DOHH2 (cell line): Measurements from ENCODE around the gene IFNLR1.

Experiments used
- H3F3A ChIP-seq: fragments of 200-600 bp; sonication (generic), shearing (Covaris generic); 2 replicates; pipeline ENCODE4 v1.6.0; 2016; ENCODE audit warnings: antibody characterized with exemption, mild to moderate bottlenecking; ENCODE audit not compliant: control insufficient read depth, insufficient read depth
- H3K27ac ChIP-seq: fragments of 200-600 bp; sonication (generic); 2 replicates; pipeline ENCODE4 v1.5.1; 2014; ENCODE audit warnings: low read depth, mild to moderate bottlenecking, low read length, moderate library complexity
- H3K27me3 ChIP-seq: fragments of 200-600 bp; sonication (generic); 2 replicates; pipeline ENCODE4 v1.6.1; 2014; ENCODE audit warnings: mild to moderate bottlenecking, low read length, mixed read lengths; ENCODE audit not compliant: control insufficient read depth
- H3K36me3 ChIP-seq: fragments of 200-600 bp; sonication (generic); 2 replicates; pipeline ENCODE4 v1.6.1; 2014; ENCODE audit warnings: mild to moderate bottlenecking, low read length, moderate library complexity, mixed read lengths; ENCODE audit not compliant: control insufficient read depth
- H3K4me1 ChIP-seq: fragments of 200-600 bp; sonication (generic); 2 replicates; pipeline ENCODE4 v1.6.1; 2014; ENCODE audit warnings: mild to moderate bottlenecking, low read length, mixed read lengths; ENCODE audit not compliant: control insufficient read depth
- H3K4me2 ChIP-seq: fragments of 200-600 bp; sonication (generic); 2 replicates; pipeline ENCODE4 v1.6.0; 2014; ENCODE audit warnings: mild to moderate bottlenecking, low read length, moderate library complexity
- H3K4me3 ChIP-seq: fragments of 200-600 bp; sonication (generic); 2 replicates; pipeline ENCODE4 v1.5.1; 2014; ENCODE audit warnings: mild to moderate bottlenecking, low read length, mixed read lengths
- H3K79me2 ChIP-seq: fragments of 200-600 bp; sonication (generic); 2 replicates; pipeline ENCODE4 v1.6.1; 2014; ENCODE audit warnings: mild to moderate bottlenecking, low read length, mixed read lengths; ENCODE audit not compliant: control insufficient read depth
- H3K9me2 ChIP-seq: fragments of 200-600 bp; sonication (generic); replicated peaks from 2 replicates; pipeline ENCODE4 v1.6.1; 2014; ENCODE audit warnings: mild to moderate bottlenecking, low read length, mixed read lengths; ENCODE audit not compliant: control insufficient read depth
- H3K9me3 ChIP-seq: fragments of 200-600 bp; sonication (generic); 2 replicates; pipeline ENCODE4 v1.6.1; 2014; ENCODE audit warnings: antibody characterized with exemption, low read length, mixed read lengths; ENCODE audit not compliant: control insufficient read depth, insufficient read depth
- H4K20me1 ChIP-seq: fragments of 200-600 bp; sonication (generic); 2 replicates; pipeline ENCODE4 v1.6.0; 2014; ENCODE audit warnings: low read depth, mild to moderate bottlenecking, antibody characterized with exemption, low read length, moderate library complexity; ENCODE audit not compliant: control insufficient read depth, insufficient read depth
- CTCF ChIP-seq: fragments of 200-600 bp; sonication (generic); IDR thresholded peaks from one replicate; pipeline ENCODE4 v1.5.1; 2014; ENCODE audit warnings: antibody characterized with exemption, mild to moderate bottlenecking, low read depth, low read length; ENCODE audit not compliant: poor library complexity, severe bottlenecking
- EZH2phosphoT487 ChIP-seq: fragments of 200-600 bp; sonication (generic); IDR thresholded peaks from 2 replicates; pipeline ENCODE4 v1.6.1; 2017; ENCODE audit warnings: borderline replicate concordance, mild to moderate bottlenecking, antibody characterized with exemption, low read length, moderate library complexity, mixed read lengths

Gene IFNLR1

GRCh38 chr1:24175033-24175755, 11.9 kb downstream of the IFNLR1 start:
- H3K27ac ChIP-seq = no peak overlapping the region
- TF ChIP-seq CTCF (no peak), EZH2phosphoT487 (no peak)
- H3K79me2 ChIP-seq = peaks cover 100% of the 10 kb centered on the region
- peaks cover 90% of the 10 kb centered on the region for H3K36me3 ChIP-seq
- H3K4me2 ChIP-seq = peak overlapping the region; percentile 1
- H3K27me3 ChIP-seq = no peaks in the 10 kb centered on the region
- no peak overlapping the region for H3K4me3 ChIP-seq
- H4K20me1 ChIP-seq = peaks cover 8% of the 10 kb centered on the region; the same call in 1 of the 2 replicates
- peaks cover 49% of the 10 kb centered on the region for H3K4me1 ChIP-seq
- no peaks in the 10 kb centered on the region for H3K9me2 ChIP-seq
- no peaks in the 10 kb centered on the region for H3F3A ChIP-seq
- H3K9me3 ChIP-seq = no peaks in the 10 kb centered on the region

DNA sequence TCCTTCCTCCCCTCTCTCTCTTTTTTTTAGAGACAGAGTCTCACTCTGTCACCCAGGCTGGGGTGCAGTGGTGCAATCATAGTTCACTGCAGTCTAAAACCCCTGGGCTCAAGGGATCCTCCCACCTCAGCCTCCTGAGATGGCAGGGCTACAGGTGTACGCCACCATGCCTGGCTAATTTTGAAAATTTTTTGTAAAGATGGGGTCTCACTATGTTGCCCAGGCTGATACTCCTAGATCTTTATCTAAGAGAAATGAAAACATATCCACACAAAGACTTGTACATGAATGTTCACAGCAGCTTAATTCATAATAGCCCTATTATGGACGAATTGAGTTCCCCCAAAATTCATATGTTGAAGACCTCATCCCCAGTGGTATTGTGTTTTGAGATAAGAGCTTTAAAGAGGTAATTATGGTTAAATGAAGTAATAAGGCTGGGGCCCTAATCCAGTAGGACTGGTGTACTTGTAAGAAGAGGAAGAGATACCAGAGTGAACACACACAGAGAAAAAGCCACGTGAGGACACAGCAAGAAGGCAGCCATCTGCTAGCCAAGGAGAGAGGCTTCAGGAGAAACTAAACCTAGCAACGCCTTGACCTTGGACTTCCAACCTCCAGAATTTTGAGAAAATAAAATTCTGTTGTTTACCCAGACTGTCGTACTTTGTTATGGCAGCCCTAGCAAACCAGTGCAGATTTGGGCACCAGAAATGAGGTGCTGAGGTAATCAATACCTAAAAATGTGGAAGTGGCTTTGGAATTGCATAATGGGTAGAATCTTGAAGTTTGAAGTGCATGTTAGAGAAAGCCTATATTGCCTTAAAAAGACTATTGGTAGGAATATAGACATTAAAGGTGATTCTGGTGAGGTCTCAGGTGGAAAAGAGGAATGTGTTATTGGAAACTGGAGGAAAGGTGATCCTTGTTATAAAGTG, 13.2 kb downstream of the IFNLR1 start:
- H3F3A ChIP-seq = no peaks in the 10 kb centered on the region
- no peak overlapping the region for H3K27ac ChIP-seq
- no peaks in the 10 kb centered on the region for H3K9me2 ChIP-seq
- TF ChIP-seq EZH2phosphoT487 (no peak), CTCF (no peak)
- peak overlapping the region; percentile 7 for H3K4me2 ChIP-seq
- no peak overlapping the region for H3K4me3 ChIP-seq
- peaks cover 8% of the 10 kb centered on the region; the same call in 1 of the 2 replicates for H4K20me1 ChIP-seq
- no peaks in the 10 kb centered on the region for H3K9me3 ChIP-seq
- H3K27me3 ChIP-seq = no peaks in the 10 kb centered on the region
- peaks cover 88% of the 10 kb centered on the region for H3K36me3 ChIP-seq
- peaks cover 98% of the 10 kb centered on the region for H3K79me2 ChIP-seq
- peaks cover 46% of the 10 kb centered on the region for H3K4me1 ChIP-seq

- H3K36me3 ChIP-seq = peaks cover 88% of the 10 kb centered on the region
- H3K9me3 ChIP-seq = no peaks in the 10 kb centered on the region
- H3F3A ChIP-seq = no peaks in the 10 kb centered on the region
- H3K4me2 ChIP-seq = no peak overlapping the region
- H3K4me1 ChIP-seq = peaks cover 46% of the 10 kb centered on the region
- no peak overlapping the region for H3K27ac ChIP-seq
- no peak overlapping the region for H3K4me3 ChIP-seq
- H3K27me3 ChIP-seq = no peaks in the 10 kb centered on the region
- no peaks in the 10 kb centered on the region for H3K9me2 ChIP-seq
- peaks cover 4% of the 10 kb centered on the region; the same call in 1 of the 2 replicates for H4K20me1 ChIP-seq
- TF ChIP-seq EZH2phosphoT487 (no peak), CTCF (no peak)
- H3K79me2 ChIP-seq = peaks cover 86% of the 10 kb centered on the region
These were observed 14.5 kb downstream of the IFNLR1 start for GRCh38 chr1:24172598-24172997.
